ENCODE measurements around the gene GSPT1.

DNA sequence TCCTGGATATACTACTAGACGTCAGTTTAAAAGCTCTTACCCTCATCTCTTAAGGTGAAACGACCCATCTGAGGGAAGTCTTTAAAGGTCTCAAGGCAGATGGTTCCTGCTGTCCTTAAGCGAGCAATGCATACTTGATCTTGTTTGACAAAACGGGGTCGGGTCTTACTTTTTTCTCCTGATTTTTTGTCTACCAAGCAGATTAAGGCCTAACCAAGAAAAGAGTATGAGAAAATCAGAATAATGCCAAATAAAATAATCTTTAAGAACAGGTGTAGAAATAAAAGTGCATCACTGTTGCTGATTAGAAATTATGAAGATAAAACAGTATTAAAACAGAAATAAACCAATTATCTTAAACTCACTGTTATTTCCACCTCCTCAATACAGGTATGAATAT is 40.0 kb downstream of the GSPT1 start:
- TF ChIP-seq EZH2phosphoT487 (conservative IDR thresholded peaks at IDR 0.05; ENCODE audit: low read length): no peak
- TF ChIP-seq, protein P1, sequence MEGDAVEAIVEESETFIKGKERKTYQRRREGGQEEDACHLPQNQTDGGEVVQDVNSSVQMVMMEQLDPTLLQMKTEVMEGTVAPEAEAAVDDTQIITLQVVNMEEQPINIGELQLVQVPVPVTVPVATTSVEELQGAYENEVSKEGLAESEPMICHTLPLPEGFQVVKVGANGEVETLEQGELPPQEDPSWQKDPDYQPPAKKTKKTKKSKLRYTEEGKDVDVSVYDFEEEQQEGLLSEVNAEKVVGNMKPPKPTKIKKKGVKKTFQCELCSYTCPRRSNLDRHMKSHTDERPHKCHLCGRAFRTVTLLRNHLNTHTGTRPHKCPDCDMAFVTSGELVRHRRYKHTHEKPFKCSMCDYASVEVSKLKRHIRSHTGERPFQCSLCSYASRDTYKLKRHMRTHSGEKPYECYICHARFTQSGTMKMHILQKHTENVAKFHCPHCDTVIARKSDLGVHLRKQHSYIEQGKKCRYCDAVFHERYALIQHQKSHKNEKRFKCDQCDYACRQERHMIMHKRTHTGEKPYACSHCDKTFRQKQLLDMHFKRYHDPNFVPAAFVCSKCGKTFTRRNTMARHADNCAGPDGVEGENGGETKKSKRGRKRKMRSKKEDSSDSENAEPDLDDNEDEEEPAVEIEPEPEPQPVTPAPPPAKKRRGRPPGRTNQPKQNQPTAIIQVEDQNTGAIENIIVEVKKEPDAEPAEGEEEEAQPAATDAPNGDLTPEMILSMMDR (IDR thresholded peaks at IDR 0.05; ENCODE audit: insufficient read depth, low read length, poor library complexity, severe bottlenecking): no peak
